Skin epidermis (tissue), 12 donors: ENCODE data around the gene ZBTB20.
A peak's percentile ranks its signal among the peaks of the same experiment; 100 is the strongest.

ENCODE experiments used
- H3K27ac ChIP-seq, 21 experiments: fragments of 200-600 bp; sonication (generic) in 11 of 21; one replicate each; pipeline ENCODE4 v1.5.0; 2020; ENCODE audit warnings: mild to moderate bottlenecking in 3 of 21, inconsistent platforms in 2 of 21, moderate library complexity in 2 of 21
- H3K4me3 ChIP-seq, 7 experiments: fragments of 200-600 bp; sonication (generic) in 2 of 7; one replicate each; pipeline ENCODE4 v1.5.0; 2020; ENCODE audit warnings: inconsistent platforms in 2 of 7, mild to moderate bottlenecking in 2 of 7, moderate library complexity in 1 of 7

ZBTB20 gene

DNA sequence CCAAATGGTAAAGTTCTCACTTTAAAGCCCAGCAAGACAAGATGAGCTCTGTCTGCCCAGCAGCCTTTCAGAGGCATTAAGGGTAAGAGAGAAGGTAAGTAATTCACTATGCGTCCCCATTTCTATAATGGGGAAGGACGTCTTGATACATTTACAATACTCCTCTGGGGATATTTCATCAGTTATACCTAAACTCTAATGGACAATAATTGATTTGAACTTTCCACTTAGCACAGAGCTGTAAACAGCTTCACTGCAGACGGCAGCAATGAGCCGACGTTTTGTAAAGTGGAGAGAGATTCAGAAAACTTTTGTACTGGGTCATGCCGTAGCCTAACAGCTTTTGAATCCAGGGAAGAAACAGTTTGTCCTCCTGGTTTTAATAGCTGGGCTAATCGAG lies 725.9 kb downstream of the ZBTB20 start:
- Histone ChIP-seq H3K4me3 (no peak overlapping the region), H3K27ac (no peak overlapping the region)

DNA sequence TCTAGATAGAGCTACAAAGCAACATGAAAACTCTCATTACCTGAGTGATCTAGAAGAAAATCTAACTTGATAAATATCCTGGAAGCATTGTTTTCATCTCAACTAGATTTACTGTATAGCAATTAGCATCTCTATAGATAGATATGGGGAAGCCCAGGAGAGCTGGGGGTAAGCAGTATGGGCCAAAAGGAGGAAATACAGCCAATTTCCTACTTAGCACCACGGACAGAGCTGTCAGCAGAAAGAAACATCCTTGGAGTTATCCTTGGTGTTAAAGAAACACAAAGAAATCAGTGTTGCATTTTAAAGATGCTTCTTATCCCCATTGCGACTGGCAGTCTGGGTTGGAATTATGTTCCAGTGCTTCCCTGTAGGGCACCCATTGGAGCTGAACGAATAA lies 727.0 kb downstream of the ZBTB20 start:
- Histone ChIP-seq H3K4me3 (no peak overlapping the region), H3K27ac (peak overlapping the region in 4 of 21 experiments; percentile 15 to 56 (median 52))

DNA sequence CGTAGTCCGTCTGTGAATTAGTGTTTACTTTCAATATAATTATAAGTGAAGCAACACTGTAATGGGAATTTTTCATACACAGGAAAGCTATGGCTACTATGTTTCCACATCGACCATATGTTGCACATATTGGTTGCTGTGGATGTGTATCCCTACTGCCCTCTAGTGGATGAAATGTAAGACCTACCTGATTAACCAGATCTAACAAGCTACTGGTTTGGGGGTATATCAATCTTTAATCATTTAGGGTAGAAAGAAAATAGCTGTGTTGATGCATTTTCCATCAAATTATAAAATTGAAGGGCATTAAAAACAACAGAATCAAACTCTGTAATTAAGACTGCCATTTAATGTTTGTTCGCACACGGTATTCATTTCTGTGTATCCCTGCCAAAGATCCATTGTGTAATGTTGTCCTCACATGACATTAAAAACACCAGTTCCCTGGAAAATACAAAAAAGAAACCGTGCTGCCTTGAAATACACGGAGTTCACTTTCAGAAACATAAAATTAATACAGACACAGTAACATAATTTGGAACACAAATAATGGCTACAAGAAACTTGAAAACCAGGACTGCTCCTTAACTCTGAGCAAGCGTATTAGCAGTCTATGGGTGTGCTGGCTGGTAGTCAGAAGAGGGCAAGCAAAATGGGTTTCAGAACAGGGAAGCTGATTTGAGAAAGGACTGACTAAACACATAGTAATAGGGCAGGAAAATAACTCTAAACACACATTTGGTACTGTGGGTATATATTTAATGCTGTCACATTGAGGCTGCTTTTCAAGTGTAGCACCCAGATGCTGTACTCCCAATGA lies 728.2 kb downstream of the ZBTB20 start:
- no peak overlapping the region for H3K4me3 ChIP-seq
- H3K27ac ChIP-seq: peak overlapping the region in 11 of 21 experiments; percentile 0 to 56 (median 23)

DNA sequence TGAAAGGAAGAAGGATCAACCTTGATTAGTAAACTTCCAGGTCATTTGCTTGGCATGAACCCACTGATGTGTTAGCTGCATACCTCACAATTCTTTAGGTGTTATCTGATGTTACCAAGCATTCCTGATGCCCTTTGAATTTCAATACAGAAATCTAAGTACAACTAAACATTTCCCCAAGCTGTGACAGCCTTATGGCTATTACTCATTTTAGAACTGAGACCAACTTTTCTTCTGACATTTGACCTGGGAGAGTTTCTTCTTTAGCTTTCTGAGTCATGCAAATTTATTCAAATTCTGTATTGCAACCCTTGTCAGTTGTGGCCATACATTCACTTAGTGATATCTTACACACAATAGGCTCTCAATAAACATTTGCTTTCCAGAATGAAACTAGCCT lies 729.0 kb downstream of the ZBTB20 start:
- Histone ChIP-seq H3K4me3 (no peak overlapping the region), H3K27ac (peak overlapping the region in 11 of 21 experiments; percentile 14 to 56 (median 38))

DNA sequence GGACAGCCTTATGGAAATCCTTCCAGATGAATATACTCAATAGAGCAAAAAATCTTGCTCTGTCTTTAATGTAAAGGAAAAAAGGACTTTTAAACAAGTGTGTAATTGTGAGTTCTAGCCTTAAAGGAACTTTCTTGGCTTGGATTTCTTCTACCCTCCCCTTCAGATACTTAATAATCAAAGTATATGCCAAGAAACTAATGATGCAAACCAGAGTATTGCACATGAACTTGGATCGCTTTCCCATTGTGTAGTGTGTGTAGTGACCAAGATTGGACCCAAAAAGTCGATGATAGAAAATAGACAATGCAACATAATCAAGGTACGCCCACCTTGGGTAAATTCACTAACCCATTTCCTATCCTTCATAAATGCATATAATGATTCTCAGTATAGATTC lies 729.4 kb downstream of the ZBTB20 start:
- peak overlapping the region in 10 of 21 experiments; percentile 14 to 56 (median 42) for H3K27ac ChIP-seq
- H3K4me3 ChIP-seq: no peak overlapping the region

DNA sequence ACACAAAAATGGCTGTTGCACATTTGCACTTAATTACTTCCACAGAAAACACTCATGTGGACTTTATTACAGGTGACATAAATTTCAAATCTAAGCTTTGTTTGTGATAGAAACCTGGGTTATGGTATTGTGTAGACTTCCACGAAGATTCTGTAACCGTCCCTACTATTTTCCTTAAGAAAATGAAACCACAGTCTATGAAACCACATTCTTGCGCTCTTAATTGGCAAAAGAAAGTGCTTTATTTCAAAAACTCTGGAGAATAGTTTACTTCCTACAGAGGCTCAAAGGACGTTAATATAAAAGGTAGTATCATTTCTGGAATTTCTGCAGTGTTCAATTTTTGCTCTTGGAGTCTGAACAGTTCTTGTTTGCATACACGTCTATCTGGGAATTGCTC lies 729.8 kb downstream of the ZBTB20 start:
- peak overlapping the region in 9 of 21 experiments; percentile 14 to 56 (median 46) for H3K27ac ChIP-seq
- H3K4me3 ChIP-seq: no peak overlapping the region

DNA sequence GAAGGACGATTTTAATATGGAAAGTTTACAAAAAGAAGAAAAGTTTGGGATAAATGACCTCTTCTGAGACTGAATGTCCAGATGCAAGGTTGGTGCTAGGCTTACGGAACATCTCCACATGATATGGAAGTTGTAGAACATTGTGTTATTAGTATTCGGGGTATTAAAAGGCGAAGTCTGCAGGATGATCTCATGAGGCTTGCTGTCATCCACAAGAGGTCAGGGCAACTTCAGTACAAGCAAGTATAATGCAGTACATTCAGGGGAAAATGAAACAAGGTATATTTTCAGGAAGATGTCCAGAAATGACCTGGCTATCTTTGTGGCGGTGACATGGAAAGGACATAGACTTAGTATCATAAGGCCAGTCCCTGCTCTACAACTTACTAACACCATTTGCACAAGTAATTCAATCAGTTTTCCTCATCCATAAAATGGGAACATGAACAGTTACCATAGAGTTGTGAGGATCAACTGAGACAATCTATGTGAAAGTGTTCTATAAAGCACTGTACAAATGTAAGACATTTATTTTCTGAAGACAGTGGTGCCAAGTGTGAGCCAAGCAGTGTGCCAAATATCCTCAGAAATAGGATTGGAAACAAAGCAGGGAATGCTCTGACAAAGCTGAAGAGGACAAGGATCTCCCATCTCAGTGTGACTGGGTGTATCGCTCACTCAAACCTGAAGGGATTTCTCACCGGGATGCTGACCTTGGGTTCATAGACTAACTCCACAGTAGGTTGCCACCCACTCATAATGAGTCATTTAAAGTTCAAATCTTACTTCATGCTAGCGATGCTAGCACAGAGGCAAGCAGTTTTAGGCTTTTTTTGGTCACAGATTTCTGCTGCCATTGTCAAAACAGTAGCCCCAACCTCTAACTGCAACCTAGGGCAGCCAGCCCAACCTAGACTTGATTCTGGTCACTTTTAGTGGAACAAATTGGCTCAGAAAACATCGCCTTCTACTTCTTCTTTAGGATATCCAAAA lies 735.0 kb downstream of the ZBTB20 start:
- H3K27ac ChIP-seq: peak overlapping the region in 16 of 21 experiments; percentile 9 to 71 (median 41)
- no peak overlapping the region for H3K4me3 ChIP-seq

DNA sequence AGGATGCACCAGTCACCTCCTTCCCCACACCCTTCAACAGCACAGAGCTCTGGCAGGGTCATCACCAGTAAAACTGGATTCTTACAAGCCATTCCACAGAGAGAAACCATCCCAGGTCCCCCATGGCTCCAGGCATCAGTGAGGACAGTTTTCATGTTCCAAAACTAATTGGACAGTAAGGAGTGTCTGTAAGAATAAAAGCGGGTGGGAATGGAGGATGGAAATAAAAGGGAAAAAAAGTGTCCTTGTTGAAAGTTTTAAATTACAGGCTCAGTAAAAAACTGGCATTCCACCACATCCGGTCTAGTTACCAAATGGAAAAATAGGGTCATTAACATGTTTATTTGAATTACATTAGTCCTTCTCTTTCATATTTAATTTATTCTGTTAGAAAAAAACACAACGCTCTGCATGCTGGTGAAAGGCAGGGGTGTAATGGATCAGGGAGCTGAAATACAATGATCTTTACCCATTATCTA lies 735.9 kb downstream of the ZBTB20 start:
- peak overlapping the region in 18 of 21 experiments; percentile 3 to 71 (median 52) for H3K27ac ChIP-seq

DNA sequence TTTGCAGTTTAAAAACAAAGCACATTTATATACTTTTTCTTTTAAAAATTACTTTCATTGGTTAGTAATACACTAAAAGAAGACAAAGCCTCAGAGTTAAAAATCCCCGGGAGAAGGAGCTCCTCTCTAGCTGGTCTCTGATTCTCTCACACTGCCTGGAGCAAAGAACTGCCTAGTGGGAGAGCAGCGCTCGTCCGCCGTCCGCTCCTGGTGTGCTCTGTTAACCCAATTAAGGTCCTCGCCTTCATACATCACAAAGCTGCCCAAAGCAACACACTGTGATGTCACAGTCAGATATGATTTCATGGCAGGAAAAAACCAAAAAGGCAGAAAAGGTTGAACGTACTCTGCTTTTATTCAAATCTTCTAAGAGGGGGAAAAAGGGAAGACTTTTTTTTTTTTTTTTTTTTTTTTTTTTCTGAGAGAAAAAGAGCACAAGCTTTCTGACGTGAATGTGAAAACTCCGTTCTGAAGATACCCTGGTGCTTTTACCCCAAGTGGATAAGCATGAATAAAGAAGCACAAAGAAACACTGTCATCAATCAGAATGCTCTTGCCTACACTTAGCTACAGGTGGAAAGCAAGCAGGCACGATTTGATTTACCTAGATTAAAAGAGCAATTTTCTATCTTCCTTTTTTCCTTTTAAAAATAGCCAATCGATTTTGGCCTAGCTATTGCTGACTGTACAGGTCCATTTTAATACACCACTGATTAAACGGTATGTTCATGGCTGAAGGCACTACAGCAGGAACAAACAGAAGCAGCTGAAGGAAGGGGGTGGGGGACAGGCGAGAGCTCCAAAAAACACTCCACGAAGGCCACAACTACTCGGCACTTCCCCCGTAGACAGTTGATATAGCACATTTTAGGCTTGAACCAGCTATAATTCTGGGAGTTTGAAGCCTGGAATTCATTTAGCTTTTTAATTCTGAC lies 738.1 kb downstream of the ZBTB20 start:
- no peak overlapping the region for H3K4me3 ChIP-seq
- H3K27ac ChIP-seq: peak overlapping the region in 16 of 21 experiments; percentile 14 to 70 (median 44)

More for the DNA sequence above, 735.9 kb downstream of the ZBTB20 start:
- H3K4me3 ChIP-seq: no peak overlapping the region

DNA sequence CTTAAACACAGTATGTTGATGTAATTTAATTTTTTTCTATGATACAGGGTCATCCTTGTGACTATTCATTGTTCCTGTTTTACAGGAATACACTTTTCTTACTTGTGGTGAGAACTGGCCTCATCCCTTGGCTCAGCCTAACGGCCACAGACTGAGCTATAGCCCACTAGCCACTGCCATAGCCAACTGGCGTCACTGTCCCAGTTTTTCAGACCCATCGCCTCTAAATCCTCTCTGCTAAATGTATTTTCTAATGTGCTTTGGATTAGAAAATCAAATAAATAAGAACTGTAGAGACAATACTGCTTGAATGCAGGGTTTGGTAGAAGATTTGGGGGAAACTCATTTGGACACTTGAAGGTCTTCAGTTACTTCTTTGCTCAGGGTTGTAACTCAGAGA lies 740.2 kb downstream of the ZBTB20 start:
- peak overlapping the region in 13 of 21 experiments; percentile 16 to 70 (median 46) for H3K27ac ChIP-seq
- H3K4me3 ChIP-seq: no peak overlapping the region

DNA sequence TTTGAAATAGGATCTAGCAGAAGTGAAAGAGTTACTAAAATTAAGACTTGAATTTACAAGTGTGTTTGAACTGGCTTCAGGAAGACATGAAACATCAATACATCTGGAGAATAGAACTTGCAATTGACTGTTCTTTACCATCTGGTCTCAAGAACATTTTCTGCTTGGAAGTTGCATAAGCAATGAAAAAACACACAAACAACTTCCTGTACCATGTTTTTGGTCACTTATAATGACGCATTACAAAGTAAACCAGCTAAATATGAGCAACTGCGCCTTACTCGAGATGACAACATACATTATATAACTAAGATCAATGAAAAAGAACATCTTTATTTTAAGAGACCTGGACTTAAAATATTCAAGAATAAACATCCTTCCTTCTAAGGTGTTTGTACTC lies 740.8 kb downstream of the ZBTB20 start:
- Histone ChIP-seq H3K27ac (peak overlapping the region in 10 of 21 experiments; percentile 16 to 70 (median 42)), H3K4me3 (no peak overlapping the region)

DNA sequence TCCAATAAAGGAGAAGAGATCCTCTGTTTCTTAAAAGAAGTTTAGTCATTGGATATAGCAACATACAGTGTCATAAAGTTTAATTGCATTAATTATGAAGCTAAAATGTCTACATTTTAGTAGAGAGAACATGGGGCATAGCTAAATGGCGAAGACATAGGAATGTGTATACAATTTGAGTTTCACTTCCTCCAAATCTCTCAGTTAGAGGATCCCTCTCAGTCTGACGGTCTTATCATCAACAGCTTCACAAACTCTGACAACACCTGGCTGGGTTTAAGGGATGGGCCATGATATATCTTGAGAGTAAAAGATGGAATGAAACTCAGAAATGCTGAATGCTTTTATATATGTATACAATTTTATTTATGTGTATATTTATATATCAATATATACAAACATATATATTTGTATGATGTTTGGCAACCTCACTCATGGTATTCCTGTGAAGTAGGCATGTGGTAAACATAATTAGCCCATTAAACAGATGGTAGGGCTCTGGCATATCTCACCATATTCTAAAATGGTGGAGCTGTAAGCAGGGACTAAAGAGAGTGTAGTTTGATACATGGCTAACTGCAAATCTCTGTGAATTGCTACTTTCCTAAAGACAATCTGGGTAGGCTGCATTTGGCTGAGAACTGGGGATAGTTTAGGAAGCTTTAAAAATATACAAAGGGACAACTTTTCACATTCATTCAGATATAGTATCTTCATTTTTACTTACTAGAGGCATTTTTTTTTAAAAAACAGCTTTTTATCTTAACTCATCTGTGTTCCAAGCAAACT lies 741.7 kb downstream of the ZBTB20 start:
- H3K4me3 ChIP-seq: no peak overlapping the region
- peak overlapping the region in 11 of 21 experiments; percentile 1 to 70 (median 13) for H3K27ac ChIP-seq

DNA sequence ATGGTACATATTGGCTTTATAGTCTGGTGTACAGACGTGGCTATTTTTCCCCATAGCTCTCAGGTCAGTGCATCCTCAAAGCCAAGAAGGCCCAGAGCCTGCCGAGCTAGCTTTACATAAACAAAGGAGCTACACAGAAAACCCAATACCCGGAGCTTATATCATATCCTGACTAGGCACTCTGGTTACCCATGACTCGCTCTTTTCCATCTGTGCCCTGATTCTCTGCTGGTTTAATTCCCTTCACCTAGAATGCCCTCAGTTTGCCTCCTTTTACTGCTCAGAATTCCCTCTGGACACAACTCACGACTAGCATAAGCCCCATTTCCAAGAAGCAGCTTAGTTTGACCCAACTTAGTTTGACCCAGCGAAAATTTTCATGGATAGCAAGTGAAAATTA lies 742.5 kb downstream of the ZBTB20 start:
- no peak overlapping the region for H3K4me3 ChIP-seq
- H3K27ac ChIP-seq: peak overlapping the region in 9 of 21 experiments; percentile 4 to 45 (median 13)

DNA sequence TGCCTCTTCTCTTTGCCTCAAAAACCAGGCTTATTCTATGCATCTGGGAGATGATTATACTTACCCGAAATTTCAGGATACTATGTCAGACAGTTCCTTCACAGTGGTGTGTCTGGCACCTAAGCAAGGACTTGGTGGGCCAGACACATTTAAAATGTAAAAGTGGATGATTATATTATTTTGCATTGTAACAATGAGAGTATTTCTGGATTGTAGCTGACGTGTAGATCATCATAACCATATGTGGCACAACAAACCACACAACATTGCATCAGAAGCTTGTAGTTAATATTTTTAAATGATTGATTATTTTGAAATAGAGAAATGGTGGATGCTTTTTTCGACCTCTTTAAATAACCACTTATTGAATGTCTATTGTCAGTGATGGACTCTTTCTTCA lies 744.2 kb downstream of the ZBTB20 start:
- peak overlapping the region in 1 of 21 experiments; percentile 51 for H3K27ac ChIP-seq
- no peak overlapping the region for H3K4me3 ChIP-seq

DNA sequence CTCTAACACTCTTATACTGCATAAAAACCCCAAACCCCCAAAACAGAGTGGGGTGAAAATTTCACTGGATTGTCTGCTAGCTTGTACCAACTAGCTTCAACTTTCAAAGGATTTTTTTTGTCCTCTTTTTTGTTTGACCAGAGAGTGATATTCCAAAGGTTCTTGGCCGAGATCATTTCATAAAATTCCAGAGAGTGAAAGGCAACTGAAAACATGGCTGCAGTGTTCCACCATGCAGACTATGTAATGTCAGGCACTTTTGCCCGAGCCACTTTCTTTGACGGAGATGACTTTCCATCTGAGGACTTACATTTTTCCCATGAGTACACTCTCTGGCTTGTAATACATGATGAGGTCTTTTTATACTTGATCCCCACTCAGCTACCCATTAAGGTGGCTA lies 745.7 kb downstream of the ZBTB20 start:
- peak overlapping the region in 9 of 21 experiments; percentile 7 to 84 (median 62) for H3K27ac ChIP-seq
- no peak overlapping the region for H3K4me3 ChIP-seq

DNA sequence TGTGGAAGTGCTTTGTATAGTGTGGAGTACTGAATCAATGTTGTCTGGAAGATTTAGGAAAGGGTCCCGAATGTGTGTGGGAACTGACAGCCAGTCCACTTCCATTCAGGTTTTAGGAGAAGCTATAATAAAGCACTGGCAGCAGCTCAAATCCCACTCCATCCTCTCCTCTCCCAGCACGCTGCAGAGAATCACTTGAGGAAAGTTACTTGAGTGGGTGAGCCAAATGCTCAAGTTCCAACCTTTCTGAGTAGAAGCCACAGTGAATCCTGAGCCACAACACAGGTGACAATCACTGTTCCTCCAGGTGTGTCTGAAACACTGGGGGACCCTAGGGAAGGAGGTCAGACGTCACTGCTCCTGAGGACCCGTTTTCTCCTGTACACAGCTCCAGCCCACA lies 746.7 kb downstream of the ZBTB20 start:
- peak overlapping the region in 19 of 21 experiments; percentile 10 to 84 (median 72) for H3K27ac ChIP-seq
- H3K4me3 ChIP-seq: no peak overlapping the region

DNA sequence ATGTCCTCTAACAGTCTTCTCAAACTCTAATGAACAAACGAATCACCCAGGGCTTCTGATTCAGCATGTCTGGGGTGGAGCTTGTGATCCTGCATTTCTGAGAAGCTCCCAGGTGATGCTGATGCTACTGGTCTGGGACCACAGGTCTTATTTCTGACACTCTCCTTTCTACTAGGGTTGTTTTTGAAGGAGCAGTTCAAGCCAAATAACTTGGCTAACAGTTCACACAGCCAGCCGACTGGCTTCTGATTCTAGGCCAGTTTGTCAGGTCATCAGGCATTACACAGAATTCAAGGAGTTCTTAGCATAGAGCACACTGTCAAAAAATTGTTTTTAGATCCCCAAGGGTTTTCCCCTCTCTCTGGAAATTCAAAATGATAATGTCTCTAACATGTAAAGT lies 752.5 kb downstream of the ZBTB20 start:
- peak overlapping the region in 3 of 21 experiments; percentile 2 to 32 (median 16) for H3K27ac ChIP-seq
- no peak overlapping the region for H3K4me3 ChIP-seq
